A673 (cell line): Measurements from ENCODE around the gene ANKDD1B. TPM values are rescaled to one million over a fixed set of nuclear protein-coding genes. Genes with fewer than 3 reads are reported as not detected.

Source experiments
- BruUV-seq: library from RNA; stranded (reverse); fragments of 400-500 nt; replicated peaks from 2 replicates; lab custom pipeline; 2021; lab: Mats Ljungman, UMichigan
- CTCF ChIA-PET: fragments of 300-600 bp; sonication (Branson Sonifier 250); formaldehyde crosslinking; loops from one replicate; lab custom pipeline; 2022; ENCODE audit warnings: antibody characterized with exemption; lab: Charles Lee
- POLR2A ChIA-PET: fragments of 300-600 bp; sonication (Branson Sonifier 250); formaldehyde crosslinking; loops from one replicate; lab custom pipeline; 2022; ENCODE audit warnings: antibody characterized with exemption; ENCODE audit not compliant: low non-redundant PET; lab: Charles Lee
- DNase-seq: peaks from one replicate; pipeline ENCODE4 v3.0.0-alpha.2; 2015; ENCODE audit warnings: low spot score
- H3K27ac ChIP-seq: fragments of 200-600 bp; sonication (generic); 2 replicates; pipeline ENCODE4 v1.5.1; 2016; ENCODE audit warnings: mixed run types, low read depth, mild to moderate bottlenecking, mixed read lengths, antibody characterized with exemption, low read length; ENCODE audit not compliant: poor library complexity, severe bottlenecking
- H3K27me3 ChIP-seq: fragments of 200-600 bp; sonication (generic); replicated peaks from 2 replicates; pipeline ENCODE4 v1.6.1; 2017; ENCODE audit warnings: mixed run types, low read depth, mild to moderate bottlenecking, mixed read lengths, antibody characterized with exemption, low read length; ENCODE audit not compliant: insufficient read depth, poor library complexity
- H3K36me3 ChIP-seq: fragments of 200-600 bp; sonication (generic); 2 replicates; pipeline ENCODE4 v1.6.1; 2016; ENCODE audit warnings: mixed run types, mild to moderate bottlenecking, mixed read lengths, antibody characterized with exemption, low read length; ENCODE audit not compliant: insufficient read depth, poor library complexity, severe bottlenecking
- H3K4me1 ChIP-seq: fragments of 200-600 bp; sonication (generic); 2 replicates; pipeline ENCODE4 v1.6.1; 2017; ENCODE audit warnings: mixed run types, mild to moderate bottlenecking, mixed read lengths, antibody characterized with exemption, low read length; ENCODE audit not compliant: insufficient read depth, poor library complexity, severe bottlenecking
- H3K4me3 ChIP-seq: fragments of 200-600 bp; sonication (generic); 2 replicates; pipeline ENCODE4 v1.5.1; 2016; ENCODE audit warnings: low read depth, mixed run types, mild to moderate bottlenecking, mixed read lengths, low read length; ENCODE audit not compliant: poor library complexity, severe bottlenecking
- H3K9me3 ChIP-seq: fragments of 200-600 bp; sonication (generic); 2 replicates; pipeline ENCODE4 v1.6.1; 2016; ENCODE audit warnings: mixed run types, low read depth, mild to moderate bottlenecking, mixed read lengths, antibody characterized with exemption, low read length; ENCODE audit not compliant: poor library complexity, severe bottlenecking
- CTCF ChIP-seq: fragments of 300-800, 200-600 bp; sonication (generic); conservative IDR thresholded peaks from 2 replicates; pipeline ENCODE4 v1.5.1; 2017; ENCODE audit warnings: low read depth, mild to moderate bottlenecking, antibody characterized with exemption, low read length, moderate library complexity, mixed read lengths
- EZH2 ChIP-seq: fragments of 200-600 bp; sonication (generic); IDR thresholded peaks from 2 replicates; pipeline ENCODE4 v1.6.1; 2017; ENCODE audit warnings: borderline replicate concordance, low read depth, mild to moderate bottlenecking, mixed read lengths, antibody characterized with exemption, low read length; ENCODE audit not compliant: poor library complexity, severe bottlenecking
- intact Hi-C: fragments of 100-400 bp; cut with micrococcal nuclease; formaldehyde crosslinking; loops from one replicate; pipeline ENCODE4 v1.10.0; 2022; ENCODE audit not compliant: unreplicated experiment
- total RNA-seq: library from RNA; stranded (reverse); gene quantifications from 2 replicates; pipeline ENCODE4 v1.2.3, GENCODE V29; 2021

The ANKDD1B gene
- total RNA-seq, 1 experiment from 2014 or later: not detected

DNA sequence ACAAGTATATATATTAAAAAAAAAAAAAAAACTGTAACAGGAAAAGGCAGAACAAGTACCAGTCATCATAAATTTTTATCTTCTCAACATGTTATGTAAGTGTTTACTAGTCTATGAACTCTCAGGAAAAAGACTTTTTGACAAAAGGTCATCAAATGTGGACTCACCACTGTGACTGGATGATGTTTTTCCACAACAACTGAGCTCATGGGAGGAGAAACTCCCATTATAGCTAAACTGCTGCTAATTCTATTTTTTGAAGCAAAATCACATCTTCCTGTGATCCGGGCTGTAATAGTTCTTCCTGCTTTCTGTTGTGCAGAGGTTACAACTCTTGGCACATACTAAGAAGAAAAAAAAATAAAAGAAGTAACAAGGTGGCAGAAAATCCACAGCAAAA lies 66.4 kb downstream of the ANKDD1B start:
- Histone ChIP-seq H3K9me3 (no peaks in the 10 kb centered on the region), H3K4me3 (no peak overlapping the region), H3K36me3 (no peaks in the 10 kb centered on the region), H3K4me1 (no peaks in the 10 kb centered on the region), H3K27ac (no peak overlapping the region), H3K27me3 (no peaks in the 10 kb centered on the region)
- ChIA-PET CTCF (no interaction called here), POLR2A (no interaction called here)
- TF ChIP-seq EZH2: no peak
- TF ChIP-seq CTCF: no peak
- BruUV-seq: no TSS peak
- no peak for DNase-seq
- intact Hi-C loops: no loop called here

DNA sequence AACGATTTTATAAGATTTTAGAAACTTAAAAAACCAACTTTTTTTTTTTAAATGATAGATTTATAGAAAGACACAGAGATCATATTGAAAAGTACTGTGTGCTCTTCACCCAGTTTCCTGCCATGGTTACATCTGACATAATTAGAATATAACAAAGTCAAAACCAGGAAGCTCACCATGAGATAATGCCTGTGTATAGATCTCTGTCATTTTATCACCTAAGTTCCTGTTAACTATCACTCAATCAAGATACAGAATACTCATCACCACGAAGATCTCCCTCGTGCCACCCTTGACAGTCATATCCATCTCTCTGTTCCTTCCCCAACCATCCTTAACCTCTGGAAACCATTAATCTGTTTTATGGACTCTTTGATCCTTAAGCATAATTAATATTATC lies 66.9 kb downstream of the ANKDD1B start:
- TF ChIP-seq EZH2 (no peak), CTCF (no peak)
- ChIA-PET CTCF (no interaction called here), POLR2A (no interaction called here)
- Histone ChIP-seq H3K27me3 (no peaks in the 10 kb centered on the region), H3K36me3 (no peaks in the 10 kb centered on the region), H3K4me3 (no peak overlapping the region), H3K27ac (no peak overlapping the region), H3K4me1 (no peaks in the 10 kb centered on the region), H3K9me3 (no peaks in the 10 kb centered on the region)
- intact Hi-C loops: no loop called here
- DNase-seq: no peak
- BruUV-seq: no TSS peak

- peak; percentile 62 for DNase-seq
- CTCF ChIA-PET: interaction anchor here (1.0 kb wide), 1 partner anchor 444 kb away, joined by 8 read pairs; the partner anchor contains the start of gene ANKRD31
- no TSS peak for BruUV-seq
- Histone ChIP-seq H3K27me3 (no peaks in the 10 kb centered on the region), H3K27ac (no peak overlapping the region), H3K4me1 (no peaks in the 10 kb centered on the region), H3K36me3 (peaks cover 11% of the 10 kb centered on the region), H3K9me3 (no peaks in the 10 kb centered on the region), H3K4me3 (no peak overlapping the region)
- POLR2A ChIA-PET: no interaction called here
- intact Hi-C loops: loop anchor here (10.0 kb wide), 1 partner anchor 316 kb away; no protein-coding TSS in a partner anchor
- TF ChIP-seq CTCF: peak; percentile 69
- TF ChIP-seq EZH2: no peak
Measured at GRCh38 chr5:75681125-75681830, 70.0 kb downstream of the ANKDD1B start.
